ENCODE data around the gene NCOA1.

DNA sequence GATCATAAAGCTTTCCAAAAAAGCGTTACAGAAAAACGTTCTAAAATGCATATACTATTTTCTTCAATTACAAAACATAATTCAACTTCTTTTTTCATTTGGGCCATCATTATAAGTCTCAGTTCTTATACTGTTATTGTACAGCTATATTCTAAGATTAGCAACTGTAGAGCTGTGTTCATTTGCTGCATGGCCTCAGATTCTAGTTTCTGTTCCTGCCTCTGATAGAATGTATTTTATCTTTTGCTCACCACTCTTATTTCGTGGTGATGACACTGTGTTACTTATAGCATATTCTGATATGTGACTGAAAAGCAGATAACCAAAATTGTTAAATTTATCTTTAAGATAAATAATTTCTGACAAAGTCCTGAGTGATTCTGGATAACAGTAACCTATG lies 234.9 kb downstream of the NCOA1 start:
- TF ChIP-seq, protein P1, sequence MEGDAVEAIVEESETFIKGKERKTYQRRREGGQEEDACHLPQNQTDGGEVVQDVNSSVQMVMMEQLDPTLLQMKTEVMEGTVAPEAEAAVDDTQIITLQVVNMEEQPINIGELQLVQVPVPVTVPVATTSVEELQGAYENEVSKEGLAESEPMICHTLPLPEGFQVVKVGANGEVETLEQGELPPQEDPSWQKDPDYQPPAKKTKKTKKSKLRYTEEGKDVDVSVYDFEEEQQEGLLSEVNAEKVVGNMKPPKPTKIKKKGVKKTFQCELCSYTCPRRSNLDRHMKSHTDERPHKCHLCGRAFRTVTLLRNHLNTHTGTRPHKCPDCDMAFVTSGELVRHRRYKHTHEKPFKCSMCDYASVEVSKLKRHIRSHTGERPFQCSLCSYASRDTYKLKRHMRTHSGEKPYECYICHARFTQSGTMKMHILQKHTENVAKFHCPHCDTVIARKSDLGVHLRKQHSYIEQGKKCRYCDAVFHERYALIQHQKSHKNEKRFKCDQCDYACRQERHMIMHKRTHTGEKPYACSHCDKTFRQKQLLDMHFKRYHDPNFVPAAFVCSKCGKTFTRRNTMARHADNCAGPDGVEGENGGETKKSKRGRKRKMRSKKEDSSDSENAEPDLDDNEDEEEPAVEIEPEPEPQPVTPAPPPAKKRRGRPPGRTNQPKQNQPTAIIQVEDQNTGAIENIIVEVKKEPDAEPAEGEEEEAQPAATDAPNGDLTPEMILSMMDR (IDR thresholded peaks at IDR 0.05; ENCODE audit: borderline replicate concordance, extremely low read depth, low read length, poor library complexity, severe bottlenecking) = no peak
- TF ChIP-seq EZH2 (IDR thresholded peaks at IDR 0.05; ENCODE audit: borderline replicate concordance, low read depth, low read length, severe bottlenecking) = no peak
